Activated CD4-positive, alpha-beta T cell treated with anti-CD3 and anti-CD28 coated beads for 36 hours (primary cell): ENCODE results near the gene GSTT2B. TPM values are rescaled to one million over a fixed set of nuclear protein-coding genes. Genes with fewer than 3 reads are reported as not detected.
"Not testable (repeated sequence)": the region's sequence is repeated elsewhere in the genome, so short reads cannot be mapped to it uniquely, and the experiment has no call there.

Experiments used
- ATAC-seq: fragments of 200-7000 bp; cut with Tn5 transposase; one replicate; pipeline ENCODE4 v1.10.0; 2021; ENCODE audit warnings: mild to moderate bottlenecking, moderate library complexity
- CTCF ChIA-PET: fragments of 350-600 bp; sonication (Branson Sonifier 250); formaldehyde crosslinking; loops from one replicate; lab custom pipeline; 2021; ENCODE audit warnings: antibody characterized with exemption; lab: Charles Lee
- POLR2A ChIA-PET: fragments of 350-600 bp; sonication (Branson Sonifier 250); formaldehyde crosslinking; loops from one replicate; lab custom pipeline; 2021; ENCODE audit warnings: antibody characterized with exemption, inconsistent platforms; lab: Charles Lee
- DNase-seq: peaks from one replicate; pipeline ENCODE4 v3.0.0-alpha.2; 2020
- H3K27ac Mint-ChIP-seq: one replicate; pipeline ENCODE4 v1.8.0; 2021; ENCODE audit warnings: mixed read lengths
- H3K27me3 Mint-ChIP-seq: one replicate; pipeline ENCODE4 v1.8.0; 2021; ENCODE audit warnings: mixed read lengths
- H3K36me3 Mint-ChIP-seq: one replicate; pipeline ENCODE4 v1.8.0; 2021; ENCODE audit warnings: low read depth, mixed read lengths
- H3K4me1 Mint-ChIP-seq: one replicate; pipeline ENCODE4 v1.8.0; 2021; ENCODE audit warnings: mixed read lengths
- H3K4me3 Mint-ChIP-seq: one replicate; pipeline ENCODE4 v1.8.0; 2021; ENCODE audit warnings: mild to moderate bottlenecking, moderate library complexity, mixed read lengths
- H3K9me3 Mint-ChIP-seq: one replicate; pipeline ENCODE4 v1.8.0; 2021; ENCODE audit warnings: low read depth, mixed read lengths
- intact Hi-C, 2 experiments: fragments of 100-400 bp; cut with DNase I in 1 of 2; cut with micrococcal nuclease in 1 of 2; formaldehyde crosslinking; loops; one replicate each; pipeline versions ENCODE4 v1.14.2 to v1.15.1; 2022 to 2024; cut with DNase I, micrococcal nuclease
- total RNA-seq, 2 experiments: library from RNA; stranded (reverse); gene quantifications; one replicate each; pipeline ENCODE4 v1.2.3, GENCODE V29; 2021

The GSTT2B gene, protein sequence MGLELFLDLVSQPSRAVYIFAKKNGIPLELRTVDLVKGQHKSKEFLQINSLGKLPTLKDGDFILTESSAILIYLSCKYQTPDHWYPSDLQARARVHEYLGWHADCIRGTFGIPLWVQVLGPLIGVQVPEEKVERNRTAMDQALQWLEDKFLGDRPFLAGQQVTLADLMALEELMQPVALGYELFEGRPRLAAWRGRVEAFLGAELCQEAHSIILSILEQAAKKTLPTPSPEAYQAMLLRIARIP
- not detected for total RNA-seq

DNA sequence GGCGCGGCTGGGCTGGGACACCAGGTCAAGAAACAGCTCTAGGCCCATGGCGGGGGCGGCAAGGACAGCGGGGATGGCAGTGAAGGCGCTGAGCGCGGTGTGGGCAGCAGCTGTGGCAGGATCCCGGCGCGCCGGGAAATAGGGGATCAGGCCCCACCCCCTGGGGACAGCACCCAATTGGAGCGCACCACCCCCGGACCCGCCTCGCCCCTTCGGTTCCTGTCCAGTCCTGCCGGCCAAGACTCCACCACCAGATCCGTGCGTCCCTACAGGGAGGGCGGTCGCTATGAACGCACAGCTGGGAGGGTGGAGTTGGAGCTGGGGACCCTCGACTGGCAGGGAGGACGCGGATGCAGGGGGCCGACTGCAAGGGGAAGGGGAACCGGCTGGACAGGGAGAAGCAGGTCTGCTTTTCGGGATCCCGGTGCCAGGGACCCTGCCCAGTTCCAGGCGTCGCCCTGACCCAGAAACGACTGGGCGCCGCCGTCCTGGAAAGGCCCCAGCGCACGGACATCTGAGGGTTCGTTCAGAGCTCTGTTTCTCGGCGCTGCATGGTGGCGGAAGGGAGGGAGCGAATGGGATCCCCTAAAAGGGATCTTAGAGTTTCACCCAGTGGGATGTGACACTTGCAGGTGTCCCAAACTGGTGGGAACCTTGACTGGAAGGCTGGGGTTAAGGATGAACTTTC lies at the start of gene GSTT2B:
Gene GSTT2B (minus strand): TSS at position 112 of the 688 bp plus-strand sequence. CDS start 64 bp downstream, at position 48.
- H3K4me1 Mint-ChIP-seq, DNase-seq, H3K27me3 Mint-ChIP-seq, intact Hi-C loops, H3K36me3 Mint-ChIP-seq, POLR2A ChIA-PET, H3K9me3 Mint-ChIP-seq, CTCF ChIA-PET, ATAC-seq, H3K27ac Mint-ChIP-seq, H3K4me3 Mint-ChIP-seq: not testable (repeated sequence)

- peaks cover 4% of the 10 kb centered on the region for H3K36me3 Mint-ChIP-seq
- peaks cover 24% of the 10 kb centered on the region for H3K4me1 Mint-ChIP-seq
- DNase-seq, result no peak
- no peak for ATAC-seq
- intact Hi-C loops, result loop anchor here in 1 of 2 experiments (5.0 to 10.0 kb wide), 4 partner anchors 147 to 417 kb away; partner anchors contain the start of genes ADORA2A and SPECC1L
- ChIA-PET CTCF (interaction anchor here (0.6 to 1.1 kb wide), 5 partner anchors 8 to 116 kb away, joined by 3 to 5 read pairs (median 4); partner anchors contain the start of gene MIF), POLR2A (interaction anchor here (1.3 kb wide), 1 partner anchor 116 kb away, joined by 3 read pairs; the partner anchor contains the start of gene MIF)
- H3K9me3 Mint-ChIP-seq, result no peaks in the 10 kb centered on the region
- H3K27ac Mint-ChIP-seq, result peak overlapping the region; percentile 79
- peak overlapping the region; percentile 42 for H3K4me3 Mint-ChIP-seq
- no peaks in the 10 kb centered on the region for H3K27me3 Mint-ChIP-seq
Measured at GRCh38 chr22:24010018-24010391, 49.0 kb upstream of the GSTT2B start.

DNA sequence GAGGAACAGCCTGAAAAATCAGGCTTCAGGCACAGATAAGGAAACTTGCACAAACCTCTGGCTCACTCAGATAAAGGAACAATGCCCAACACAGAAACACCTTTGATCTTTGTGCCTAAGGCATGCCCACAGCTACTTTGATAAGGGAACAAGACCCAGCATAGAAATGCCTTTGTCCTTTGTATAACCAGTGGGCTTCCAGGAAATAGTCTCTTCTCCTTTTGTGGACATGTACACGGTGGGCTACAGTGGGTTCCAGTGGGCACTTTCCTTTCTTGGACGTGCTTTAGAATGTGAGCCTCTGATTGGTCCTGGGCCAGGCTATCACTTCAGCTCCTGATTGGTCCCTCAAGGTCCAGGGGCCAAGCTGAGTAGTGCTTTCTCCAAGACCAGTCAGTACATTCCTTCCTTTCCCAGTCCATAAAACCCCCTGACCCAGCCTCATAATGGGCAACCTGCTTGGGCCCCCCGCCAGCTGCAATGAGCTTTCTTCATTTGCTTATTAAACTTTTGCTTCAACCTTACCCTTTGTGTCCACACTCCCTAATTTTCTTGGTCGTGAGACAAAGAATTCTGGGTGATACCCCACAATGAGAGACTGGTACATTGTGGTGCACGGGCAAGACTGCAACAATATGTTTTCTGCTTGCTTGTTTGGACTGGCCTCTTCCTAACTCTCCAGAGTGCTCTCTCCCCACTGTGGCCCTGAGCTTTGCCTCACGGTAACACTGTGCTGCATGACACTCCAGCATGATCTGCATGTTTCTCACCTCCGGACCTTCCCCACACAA lies 48.4 kb upstream of the GSTT2B start:
- Mint-ChIP-seq H3K27me3 (no peaks in the 10 kb centered on the region), H3K27ac (no peak overlapping the region), H3K9me3 (no peaks in the 10 kb centered on the region), H3K4me1 (peaks cover 21% of the 10 kb centered on the region), H3K36me3 (peaks cover 4% of the 10 kb centered on the region), H3K4me3 (no peak overlapping the region)
- CTCF ChIA-PET, result interaction anchor here (0.6 to 0.9 kb wide), 4 partner anchors 9 to 115 kb away, joined by 3 to 5 read pairs (median 4); partner anchors contain the start of gene MIF
- intact Hi-C loops, result loop anchor here (5.0 to 10.0 kb wide), 6 partner anchors 37 to 418 kb away; partner anchors contain the start of genes ADORA2A (in 1 of the 2), DDT (in 1 of the 2) and SPECC1L (in 1 of the 2)
- DNase-seq (no peak), ATAC-seq (no peak)
- POLR2A ChIA-PET, result no interaction called here

- ATAC-seq, result no peak
- ChIA-PET CTCF (no interaction called here), POLR2A (no interaction called here)
- no peaks in the 10 kb centered on the region for H3K27me3 Mint-ChIP-seq
- no peak overlapping the region for H3K27ac Mint-ChIP-seq
- H3K36me3 Mint-ChIP-seq, result peaks cover 2% of the 10 kb centered on the region
- H3K4me1 Mint-ChIP-seq, result peaks cover 15% of the 10 kb centered on the region
- DNase-seq, result no peak
- intact Hi-C loops, result loop anchor here (5.0 kb wide), 2 partner anchors 36 to 71 kb away; partner anchors contain the start of gene DDT (in 1 of the 2)
- H3K4me3 Mint-ChIP-seq, result no peak overlapping the region
- no peaks in the 10 kb centered on the region for H3K9me3 Mint-ChIP-seq
Measured at GRCh38 chr22:24008381-24009226, 47.6 kb upstream of the GSTT2B start.

- Mint-ChIP-seq H3K27ac (no peak overlapping the region), H3K4me1 (peaks cover 11% of the 10 kb centered on the region), H3K36me3 (no peaks in the 10 kb centered on the region), H3K4me3 (no peak overlapping the region), H3K9me3 (no peaks in the 10 kb centered on the region), H3K27me3 (peaks cover 2% of the 10 kb centered on the region)
- no peak for DNase-seq
- ChIA-PET POLR2A (no interaction called here), CTCF (no interaction called here)
- no peak for ATAC-seq
- intact Hi-C loops, result loop anchor here (5.0 kb wide), 2 partner anchors 36 to 71 kb away; partner anchors contain the start of gene DDT (in 1 of the 2)
Measured at GRCh38 chr22:24008022-24008283, 47.0 kb upstream of the GSTT2B start.

DNA sequence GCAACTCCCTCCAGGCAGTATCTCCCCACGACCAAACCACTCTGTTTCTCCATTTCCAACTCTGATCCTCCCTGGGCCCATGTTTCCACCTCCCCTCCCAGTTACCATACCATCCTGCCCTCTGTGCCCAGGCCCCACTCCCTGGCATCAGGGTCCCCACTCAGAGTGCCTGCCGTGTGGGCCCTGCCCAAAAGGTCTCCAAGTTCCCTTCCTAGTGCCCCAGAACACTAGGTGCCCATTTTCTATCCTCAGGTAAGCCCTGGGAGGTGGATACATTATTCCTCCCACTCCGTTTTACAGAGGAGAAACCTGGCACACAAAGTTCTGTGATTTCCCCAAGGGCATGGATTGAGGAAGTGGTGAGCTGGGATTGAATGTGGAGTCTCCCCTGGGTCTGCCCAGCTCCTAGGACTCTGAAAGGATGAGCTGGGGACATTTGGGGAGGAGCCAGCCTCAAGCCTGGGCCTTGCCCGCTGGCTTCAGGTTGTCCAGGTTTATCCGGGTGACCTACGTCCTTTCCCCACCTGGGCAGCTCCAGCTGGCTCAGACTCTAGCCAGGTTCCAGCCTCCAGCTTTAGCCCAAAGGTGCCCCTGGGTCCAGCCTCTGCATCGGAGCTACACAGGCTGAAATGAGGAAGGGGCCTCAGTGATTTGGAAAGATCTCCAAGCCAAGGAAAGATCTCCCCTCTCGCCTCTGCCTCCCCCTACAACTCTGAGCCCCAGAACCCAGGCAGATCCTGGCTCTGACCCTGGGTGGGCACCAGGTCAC lies 46.4 kb upstream of the GSTT2B start:
- H3K4me3 Mint-ChIP-seq, result no peak overlapping the region
- H3K4me1 Mint-ChIP-seq, result peaks cover 7% of the 10 kb centered on the region
- H3K9me3 Mint-ChIP-seq, result no peaks in the 10 kb centered on the region
- H3K36me3 Mint-ChIP-seq, result no peaks in the 10 kb centered on the region
- intact Hi-C loops, result loop anchor here (5.0 kb wide), 2 partner anchors 35 to 70 kb away; partner anchors contain the start of gene DDT (in 1 of the 2)
- ATAC-seq (no peak), DNase-seq (no peak)
- ChIA-PET CTCF (no interaction called here), POLR2A (no interaction called here)
- H3K27ac Mint-ChIP-seq, result no peak overlapping the region
- peaks cover 2% of the 10 kb centered on the region for H3K27me3 Mint-ChIP-seq

DNA sequence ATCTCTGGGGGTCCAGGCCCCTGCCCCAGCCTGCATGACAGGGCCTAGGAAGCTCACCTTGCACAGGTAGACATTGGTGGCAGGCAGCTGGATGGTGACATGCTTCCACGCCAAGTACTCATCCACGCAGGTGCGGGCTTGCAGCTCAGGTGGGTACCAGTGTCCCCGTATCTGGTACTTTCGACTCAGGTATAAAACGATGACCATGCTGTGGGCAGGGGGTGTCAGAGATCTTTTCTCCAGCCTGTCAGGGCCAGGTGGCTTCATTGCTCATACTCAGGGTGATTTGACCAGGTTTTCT lies 45.9 kb upstream of the GSTT2B start:
- intact Hi-C loops, result loop anchor here (5.0 kb wide), 2 partner anchors 35 to 70 kb away; partner anchors contain the start of gene DDT (in 1 of the 2)
- peaks cover 5% of the 10 kb centered on the region for H3K4me1 Mint-ChIP-seq
- H3K36me3 Mint-ChIP-seq, result no peaks in the 10 kb centered on the region
- H3K27ac Mint-ChIP-seq, result no peak overlapping the region
- no peaks in the 10 kb centered on the region for H3K9me3 Mint-ChIP-seq
- H3K27me3 Mint-ChIP-seq, result peaks cover 2% of the 10 kb centered on the region
- no peak for ATAC-seq
- ChIA-PET POLR2A (no interaction called here), CTCF (no interaction called here)
- no peak for DNase-seq
- no peak overlapping the region for H3K4me3 Mint-ChIP-seq

DNA sequence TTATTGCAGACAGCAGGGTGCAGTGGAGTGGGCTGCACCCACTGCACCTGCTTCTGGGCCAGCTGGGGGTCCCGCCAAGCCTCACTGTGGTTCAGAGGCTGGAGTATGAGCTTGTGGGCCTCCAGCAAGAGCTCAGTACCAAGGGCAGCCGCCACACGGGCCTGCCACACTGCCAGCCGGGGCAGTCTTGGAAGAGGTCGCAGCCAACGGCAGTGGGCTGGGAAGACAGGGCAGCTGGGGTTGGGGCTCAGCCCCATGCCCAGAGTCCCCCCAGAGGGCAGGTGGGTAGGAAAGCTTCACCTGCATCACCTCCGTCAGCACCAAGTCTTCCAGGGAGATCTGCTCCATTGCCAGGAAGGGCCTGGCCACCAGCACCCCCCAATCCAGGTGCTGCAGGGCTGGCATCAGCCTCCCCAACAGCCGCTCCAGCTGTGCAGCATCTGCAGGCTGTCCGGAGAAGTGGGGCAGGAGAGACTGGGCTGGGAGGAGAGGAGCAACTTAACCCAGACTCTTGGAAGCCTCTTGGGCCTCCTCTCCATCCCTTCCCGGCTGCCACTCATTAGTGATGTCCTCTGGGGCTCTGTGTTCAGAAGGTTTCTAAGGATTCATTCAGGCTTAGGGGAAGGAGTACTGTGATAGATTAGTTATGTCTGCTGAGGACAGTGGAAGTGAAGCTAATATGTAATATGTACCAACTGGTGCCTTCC lies 45.4 kb upstream of the GSTT2B start:
- Mint-ChIP-seq H3K4me3 (no peak overlapping the region), H3K36me3 (no peaks in the 10 kb centered on the region), H3K27ac (no peak overlapping the region), H3K9me3 (no peaks in the 10 kb centered on the region), H3K27me3 (peaks cover 2% of the 10 kb centered on the region), H3K4me1 (peaks cover 5% of the 10 kb centered on the region)
- ChIA-PET POLR2A (no interaction called here), CTCF (no interaction called here)
- ATAC-seq (no peak), DNase-seq (no peak)
- intact Hi-C loops, result loop anchor here (5.0 kb wide), 2 partner anchors 34 to 69 kb away; partner anchors contain the start of gene DDT (in 1 of the 2)

DNA sequence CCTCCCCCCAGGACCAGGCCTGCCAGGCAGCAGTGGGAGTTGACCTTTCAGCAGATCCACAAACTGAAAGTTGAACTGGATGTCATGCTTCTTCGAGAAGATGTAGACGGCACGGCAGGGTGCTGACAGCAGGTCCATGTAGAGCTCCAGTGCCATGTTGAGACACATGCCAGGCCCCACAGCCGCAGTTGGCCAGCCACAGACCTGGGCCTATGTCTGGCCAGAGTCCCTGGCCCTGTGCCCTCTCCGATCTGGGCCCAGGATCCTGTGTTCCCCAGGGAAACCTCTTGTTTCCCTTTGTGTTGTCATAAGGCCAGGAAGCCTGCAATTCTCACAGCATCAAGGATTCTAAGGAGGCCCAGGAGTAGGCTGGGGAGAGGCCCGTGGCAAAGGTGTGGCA lies 44.2 kb upstream of the GSTT2B start, which contains the start of gene GSTT4:
Gene GSTT4 (minus strand): TSS at position 253 of the 400 bp plus-strand sequence. CDS start 97 bp downstream, at position 156.
- Mint-ChIP-seq H3K4me1 (peaks cover 1% of the 10 kb centered on the region), H3K27me3 (peaks cover 2% of the 10 kb centered on the region), H3K36me3 (no peaks in the 10 kb centered on the region), H3K9me3 (no peaks in the 10 kb centered on the region), H3K27ac (no peak within 1 kb of the TSS), H3K4me3 (no peak within 1 kb of the TSS)
- POLR2A ChIA-PET, result no interaction called here
- CTCF ChIA-PET, result no interaction called here
- intact Hi-C loops, result loop anchor here (5.0 kb wide), 2 partner anchors 33 to 68 kb away; partner anchors contain the start of gene DDT (in 1 of the 2)
- ATAC-seq (no peak), DNase-seq (no peak)

DNA sequence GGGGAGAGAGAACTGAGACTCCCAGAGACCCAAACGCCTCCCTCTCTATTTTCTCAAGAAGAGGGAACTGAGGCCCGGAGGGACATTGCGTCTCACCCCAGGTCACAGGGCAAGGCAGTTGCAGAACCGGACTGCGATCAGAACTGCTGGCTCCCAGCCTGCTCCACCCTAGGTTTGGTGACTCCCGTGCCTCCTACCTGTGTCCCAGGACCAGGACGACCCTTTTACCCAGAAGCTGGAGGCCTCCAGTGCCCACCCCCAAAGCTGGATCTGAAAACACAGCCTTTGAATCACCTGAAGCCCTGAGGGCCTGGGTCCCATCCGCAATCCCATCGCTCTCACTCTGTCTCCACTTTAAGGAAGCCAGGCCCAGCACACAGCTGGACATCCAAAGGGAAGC lies 42.9 kb upstream of the GSTT2B start:
- no peaks in the 10 kb centered on the region for H3K4me1 Mint-ChIP-seq
- no peak overlapping the region for H3K27ac Mint-ChIP-seq
- ChIA-PET POLR2A (no interaction called here), CTCF (interaction anchor here (1.7 kb wide), 1 partner anchor 153 kb away, joined by 6 read pairs; no protein-coding TSS in a partner anchor)
- H3K36me3 Mint-ChIP-seq, result no peaks in the 10 kb centered on the region
- H3K27me3 Mint-ChIP-seq, result peaks cover 2% of the 10 kb centered on the region
- H3K9me3 Mint-ChIP-seq, result no peaks in the 10 kb centered on the region
- DNase-seq (no peak), ATAC-seq (no peak)
- intact Hi-C loops, result no loop called here
- no peak overlapping the region for H3K4me3 Mint-ChIP-seq
